CD4-positive, alpha-beta T cell treated with Interleukin-2 at 100 ng/mL for 4 hours (primary cell): ENCODE data around the gene MUS81.
A peak's percentile ranks its signal among the peaks of the same experiment; 100 is the strongest.
"Not testable (repeated sequence)": the region's sequence is repeated elsewhere in the genome, so short reads cannot be mapped to it uniquely, and the experiment has no call there.

Experiments
- DNase-seq: peaks from one replicate; pipeline ENCODE4 v3.0.0-alpha.2; 2020; ENCODE audit warnings: low spot score

The MUS81 gene

GRCh38 chr11:65873318-65874156, 13.3 kb downstream of the MUS81 start:
- DNase-seq, result peak; percentile 95

- DNase-seq, result peak; percentile 54
These were observed 19.4 kb downstream of the MUS81 start, which contains the start of gene CTSW for GRCh38 chr11:65879617-65880016. TSS of gene CTSW (plus strand) at chr11:65879837. CDS start at chr11:65879855, 18 bp downstream.

- DNase-seq, result no peak
These were observed 19.8 kb downstream of the MUS81 start for GRCh38 chr11:65880027-65880426.

GRCh38 chr11:65880844-65881421, 20.7 kb downstream of the MUS81 start:
- DNase-seq, result no peak

- DNase-seq, result no peak
These were observed 22.2 kb downstream of the MUS81 start for GRCh38 chr11:65882120-65883057.

- no peak for DNase-seq
These were observed 23.0 kb downstream of the MUS81 start for GRCh38 chr11:65883058-65883761.

GRCh38 chr11:65883786-65884715, 23.8 kb downstream of the MUS81 start:
- no peak for DNase-seq

- DNase-seq, result peak; percentile 86
These were observed 24.5 kb downstream of the MUS81 start for GRCh38 chr11:65884716-65885092.

GRCh38 chr11:65885231-65885630, 25.0 kb downstream of the MUS81 start:
- DNase-seq, result no peak

GRCh38 chr11:65885808-65886536, 25.7 kb downstream of the MUS81 start:
- no peak for DNase-seq

GRCh38 chr11:65886826-65887722, 26.8 kb downstream of the MUS81 start:
- DNase-seq, result no peak

GRCh38 chr11:65887723-65888162, 27.5 kb downstream of the MUS81 start:
- no peak for DNase-seq

- peak; percentile 95 for DNase-seq
These were observed 28.1 kb downstream of the MUS81 start, which contains the start of gene FIBP for GRCh38 chr11:65888163-65888814. TSS of gene FIBP (minus strand) at chr11:65888471. CDS start at chr11:65888418, 53 bp downstream.

- DNase-seq, result peak; percentile 98
These were observed 30.3 kb downstream of the MUS81 start, which contains the start of gene CCDC85B for GRCh38 chr11:65890324-65891218. TSS of gene CCDC85B (plus strand) at chr11:65890673. CDS start at chr11:65890784, 111 bp downstream.

- DNase-seq, result no peak
These were observed 31.2 kb downstream of the MUS81 start for GRCh38 chr11:65891219-65892136.

GRCh38 chr11:65892137-65892540, 31.9 kb downstream of the MUS81 start:
- not testable (repeated sequence) for DNase-seq
